Measurements from ENCODE around the gene GAL.
"Not testable (repeated sequence)": the region's sequence is repeated elsewhere in the genome, so short reads cannot be mapped to it uniquely, and the experiment has no call there.

Gene GAL, protein sequence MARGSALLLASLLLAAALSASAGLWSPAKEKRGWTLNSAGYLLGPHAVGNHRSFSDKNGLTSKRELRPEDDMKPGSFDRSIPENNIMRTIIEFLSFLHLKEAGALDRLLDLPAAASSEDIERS

DNA sequence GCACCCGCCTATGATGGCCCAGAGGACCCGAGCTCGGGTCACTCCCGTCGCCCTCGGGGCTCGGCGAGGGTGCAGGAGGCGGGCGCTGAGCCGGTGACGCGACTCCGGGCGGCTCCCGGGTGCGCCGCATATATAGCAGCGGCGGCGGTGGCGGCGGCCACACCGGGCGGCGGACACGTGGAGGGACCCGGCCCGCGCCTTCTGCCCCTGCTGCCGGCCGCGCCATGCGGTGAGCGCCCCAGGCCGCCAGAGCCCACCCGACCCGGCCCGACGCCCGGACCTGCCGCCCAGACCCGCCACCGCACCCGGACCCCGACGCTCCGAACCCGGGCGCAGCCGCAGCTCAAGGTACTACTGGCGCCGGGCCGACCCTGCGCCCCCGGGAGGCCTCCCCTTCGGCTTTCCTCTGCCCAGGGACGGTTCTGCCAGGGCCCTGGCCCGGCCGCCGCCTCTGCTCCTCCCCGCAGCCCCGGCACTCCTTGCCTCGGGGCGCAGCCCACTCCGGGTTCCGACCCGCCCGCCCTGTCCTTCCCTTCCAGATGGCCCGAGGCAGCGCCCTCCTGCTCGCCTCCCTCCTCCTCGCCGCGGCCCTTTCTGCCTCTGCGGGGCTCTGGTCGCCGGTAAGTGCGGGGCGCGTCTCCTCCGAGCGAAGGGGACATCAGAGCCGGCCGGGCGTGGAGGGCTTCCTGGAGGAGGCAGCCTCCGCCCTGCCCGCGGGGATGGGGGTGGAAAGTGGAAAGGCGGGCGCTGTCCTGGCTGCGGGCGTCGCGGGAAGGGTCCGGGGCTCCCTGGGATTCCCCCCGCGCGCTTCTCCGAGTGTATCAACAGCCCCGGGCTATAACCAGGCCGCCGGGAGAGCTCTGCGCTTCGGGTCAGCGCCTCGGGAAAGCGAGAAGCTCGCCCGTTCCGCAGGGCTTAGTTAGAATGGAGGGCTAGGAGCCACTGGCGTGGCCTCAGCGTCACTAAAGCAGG is at the start of gene GAL:
Gene GAL (plus strand): TSS at position 160 of the 972 bp plus-strand sequence. CDS start 380 bp downstream, at position 540.
- DNase-seq (ENCODE audit: extremely low spot score): peak; percentile 75
- TF ChIP-seq CTBP1 (IDR thresholded peaks at IDR 0.05; ENCODE audit: borderline replicate concordance) (no peak), SUZ12 (IDR thresholded peaks at IDR 0.05) (no peak), ELF4 (IDR thresholded peaks at IDR 0.05) (no peak), HDGF (IDR thresholded peaks at IDR 0.05; ENCODE audit: borderline replicate concordance) (no peak), SP1 (IDR thresholded peaks at IDR 0.05) (no peak), ARNT (IDR thresholded peaks at IDR 0.05) (no peak), FOXA1 (IDR thresholded peaks at IDR 0.05) (no peak), BHLHE40 (IDR thresholded peaks at IDR 0.05; ENCODE audit: borderline replicate concordance) (no peak), L3MBTL2 (conservative IDR thresholded peaks at IDR 0.05) (no peak; the same call in 1 of the 2 replicates), FOXK2 (IDR thresholded peaks at IDR 0.05) (no peak)
- TF ChIP-seq, protein P1, sequence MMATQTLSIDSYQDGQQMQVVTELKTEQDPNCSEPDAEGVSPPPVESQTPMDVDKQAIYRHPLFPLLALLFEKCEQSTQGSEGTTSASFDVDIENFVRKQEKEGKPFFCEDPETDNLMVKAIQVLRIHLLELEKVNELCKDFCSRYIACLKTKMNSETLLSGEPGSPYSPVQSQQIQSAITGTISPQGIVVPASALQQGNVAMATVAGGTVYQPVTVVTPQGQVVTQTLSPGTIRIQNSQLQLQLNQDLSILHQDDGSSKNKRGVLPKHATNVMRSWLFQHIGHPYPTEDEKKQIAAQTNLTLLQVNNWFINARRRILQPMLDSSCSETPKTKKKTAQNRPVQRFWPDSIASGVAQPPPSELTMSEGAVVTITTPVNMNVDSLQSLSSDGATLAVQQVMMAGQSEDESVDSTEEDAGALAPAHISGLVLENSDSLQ (IDR thresholded peaks at IDR 0.05): no peak
- CTCF ChIA-PET: interaction anchor here (1.0 kb wide), 1 partner anchor 41 kb away, joined by 4 read pairs; no protein-coding TSS in a partner anchor
- POLR2A ChIA-PET: no interaction called here

- DNase-seq (ENCODE audit: extremely low spot score); POLR2A ChIA-PET: not testable (repeated sequence)
- CTCF ChIA-PET: interaction anchor here (0.7 to 1.0 kb wide), 2 partner anchors 54 to 355 kb away, joined by 3 read pairs; no protein-coding TSS in a partner anchor
These were observed 49.7 kb upstream of the GAL start for GRCh38 chr11:68634606-68635005.

GRCh38 chr11:68635172-68635571 is 49.2 kb upstream of the GAL start:
- POLR2A ChIA-PET; DNase-seq (ENCODE audit: extremely low spot score): not testable (repeated sequence)
- CTCF ChIA-PET: interaction anchor here (0.7 to 1.0 kb wide), 2 partner anchors 54 to 355 kb away, joined by 3 read pairs; no protein-coding TSS in a partner anchor

DNA sequence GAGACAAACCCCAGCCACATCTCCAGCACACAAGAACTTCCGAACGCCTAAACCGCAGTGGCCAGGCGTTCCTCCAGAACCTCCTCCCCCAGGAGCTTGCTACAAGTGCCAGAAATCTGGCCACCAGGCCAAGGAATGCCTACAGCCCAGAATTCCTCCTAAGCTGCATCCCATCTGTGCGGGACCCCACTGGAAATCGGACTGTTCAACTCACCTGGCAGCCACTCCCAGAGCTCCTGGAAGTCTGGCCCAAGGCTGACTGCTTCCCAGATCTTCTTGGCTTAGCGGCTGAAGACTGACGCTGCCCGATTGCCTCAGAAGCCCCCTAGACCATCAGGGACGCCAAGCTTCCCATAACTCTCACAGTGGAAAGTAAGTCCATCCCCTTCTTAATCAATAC is 48.5 kb upstream of the GAL start:
- POLR2A ChIA-PET; DNase-seq (ENCODE audit: extremely low spot score); CTCF ChIA-PET: not testable (repeated sequence)

GRCh38 chr11:68639322-68639721 is 45.0 kb upstream of the GAL start:
- DNase-seq (ENCODE audit: extremely low spot score); CTCF ChIA-PET; POLR2A ChIA-PET: not testable (repeated sequence)

DNA sequence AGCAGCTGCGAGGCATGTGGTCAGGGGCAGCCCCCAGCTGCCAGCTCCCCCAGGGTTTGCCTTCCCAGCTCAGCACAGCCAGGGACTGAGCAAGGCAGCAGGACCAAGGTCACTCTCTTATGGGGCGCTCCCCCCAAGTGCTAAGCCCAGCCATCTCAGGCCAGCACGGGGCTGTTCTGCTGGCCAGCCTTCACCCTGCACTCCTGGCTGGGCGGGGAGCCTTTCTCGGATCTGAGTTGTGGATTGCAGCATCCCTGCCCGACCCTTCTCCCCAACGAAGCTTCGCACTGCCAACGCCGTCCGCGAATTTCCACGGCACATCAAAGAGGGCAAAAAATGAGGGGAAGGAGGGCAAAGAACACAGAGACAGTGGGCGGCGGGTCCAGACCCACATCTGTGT is 42.5 kb upstream of the GAL start:
- POLR2A ChIA-PET: no interaction called here
- CTCF ChIA-PET: interaction anchor here (0.9 kb wide), 1 partner anchor 9 kb away, joined by 3 read pairs; no protein-coding TSS in a partner anchor
- DNase-seq (ENCODE audit: extremely low spot score): no peak
- no peak for TF ChIP-seq ZNF384 (IDR thresholded peaks at IDR 0.05)
- TF ChIP-seq LEF1 (IDR thresholded peaks at IDR 0.05; ENCODE audit: borderline replicate concordance): no peak
- no peak for TF ChIP-seq FOXM1 (IDR thresholded peaks at IDR 0.05; ENCODE audit: borderline replicate concordance)
- TF ChIP-seq FOXA1 (IDR thresholded peaks at IDR 0.05): no peak
- no peak for TF ChIP-seq L3MBTL2 (conservative IDR thresholded peaks at IDR 0.05)
- no peak for TF ChIP-seq ARNT (IDR thresholded peaks at IDR 0.05)
- TF ChIP-seq SP1 (IDR thresholded peaks at IDR 0.05): no peak
- no peak for TF ChIP-seq CTBP1 (IDR thresholded peaks at IDR 0.05; ENCODE audit: borderline replicate concordance)
- no peak for TF ChIP-seq SUZ12 (IDR thresholded peaks at IDR 0.05)
- TF ChIP-seq BHLHE40 (IDR thresholded peaks at IDR 0.05; ENCODE audit: borderline replicate concordance): no peak
- no peak for TF ChIP-seq HDGF (IDR thresholded peaks at IDR 0.05; ENCODE audit: borderline replicate concordance)
- TF ChIP-seq FOXK2 (IDR thresholded peaks at IDR 0.05): no peak
- TF ChIP-seq, protein P1 (IDR thresholded peaks at IDR 0.05): no peak
- no peak for TF ChIP-seq ELF4 (IDR thresholded peaks at IDR 0.05)
- no peak for TF ChIP-seq TARDBP (IDR thresholded peaks at IDR 0.05)
- no peak for TF ChIP-seq NFRKB (IDR thresholded peaks at IDR 0.05)

DNA sequence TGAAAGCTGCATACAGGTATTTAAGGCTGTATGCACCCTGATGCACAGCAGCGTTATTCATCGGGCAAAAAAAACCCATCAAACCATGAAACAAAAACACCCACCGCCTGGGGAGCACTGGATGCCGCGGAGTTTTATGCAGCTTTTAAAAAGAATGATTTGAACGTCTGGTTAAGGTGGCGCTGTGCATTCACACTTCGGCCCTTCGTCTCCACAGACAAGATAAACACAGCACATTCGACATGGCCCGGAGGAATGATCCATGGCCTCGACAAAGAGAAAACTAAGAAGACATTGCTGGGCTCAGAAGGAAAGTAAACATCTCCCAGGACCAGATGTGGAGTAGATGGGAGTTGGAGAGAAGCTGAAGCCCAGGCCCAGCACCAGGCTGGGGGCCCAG is 40.8 kb upstream of the GAL start:
- POLR2A ChIA-PET: no interaction called here
- TF ChIP-seq SP1 (IDR thresholded peaks at IDR 0.05) (no peak), ARNT (IDR thresholded peaks at IDR 0.05) (no peak), BHLHE40 (IDR thresholded peaks at IDR 0.05; ENCODE audit: borderline replicate concordance) (no peak), LEF1 (IDR thresholded peaks at IDR 0.05; ENCODE audit: borderline replicate concordance) (no peak)
- TF ChIP-seq, protein P1 (IDR thresholded peaks at IDR 0.05): no peak
- CTCF ChIA-PET: interaction anchor here (0.6 to 1.5 kb wide), 4 partner anchors 9 to 155 kb away, joined by 4 to 7 read pairs (median 4); no protein-coding TSS in a partner anchor
- DNase-seq (ENCODE audit: extremely low spot score): no peak

Data from HEK293T (cell line).